Astrocyte (in vitro differentiated cells and primary cell): ENCODE results near the gene EIF4G3.
"Not testable (repeated sequence)": the region's sequence is repeated elsewhere in the genome, so short reads cannot be mapped to it uniquely, and the experiment has no call there.

Experiments
- EZH2 ChIP-seq: IDR thresholded peaks from 2 replicates; pipeline ENCODE4 v1.6.1; 2012; ENCODE audit warnings: mild to moderate bottlenecking, low read length, inconsistent platforms; ENCODE audit not compliant: insufficient read depth
- TF ChIP-seq, protein P1 (sequence below): IDR thresholded peaks from 2 replicates; pipeline ENCODE4 v1.5.1; 2011; ENCODE audit warnings: low read depth, mild to moderate bottlenecking, inconsistent platforms, low read length, moderate library complexity; ENCODE audit not compliant: insufficient read depth

- TF ChIP-seq, protein P1, sequence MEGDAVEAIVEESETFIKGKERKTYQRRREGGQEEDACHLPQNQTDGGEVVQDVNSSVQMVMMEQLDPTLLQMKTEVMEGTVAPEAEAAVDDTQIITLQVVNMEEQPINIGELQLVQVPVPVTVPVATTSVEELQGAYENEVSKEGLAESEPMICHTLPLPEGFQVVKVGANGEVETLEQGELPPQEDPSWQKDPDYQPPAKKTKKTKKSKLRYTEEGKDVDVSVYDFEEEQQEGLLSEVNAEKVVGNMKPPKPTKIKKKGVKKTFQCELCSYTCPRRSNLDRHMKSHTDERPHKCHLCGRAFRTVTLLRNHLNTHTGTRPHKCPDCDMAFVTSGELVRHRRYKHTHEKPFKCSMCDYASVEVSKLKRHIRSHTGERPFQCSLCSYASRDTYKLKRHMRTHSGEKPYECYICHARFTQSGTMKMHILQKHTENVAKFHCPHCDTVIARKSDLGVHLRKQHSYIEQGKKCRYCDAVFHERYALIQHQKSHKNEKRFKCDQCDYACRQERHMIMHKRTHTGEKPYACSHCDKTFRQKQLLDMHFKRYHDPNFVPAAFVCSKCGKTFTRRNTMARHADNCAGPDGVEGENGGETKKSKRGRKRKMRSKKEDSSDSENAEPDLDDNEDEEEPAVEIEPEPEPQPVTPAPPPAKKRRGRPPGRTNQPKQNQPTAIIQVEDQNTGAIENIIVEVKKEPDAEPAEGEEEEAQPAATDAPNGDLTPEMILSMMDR, result not testable (repeated sequence)
- TF ChIP-seq EZH2, result not testable (repeated sequence)
These were observed 152.4 kb downstream of the EIF4G3 start for GRCh38 chr1:21024136-21024896.
